Stimulated activated CD8-positive, alpha-beta memory T cell treated with anti-CD3 and anti-CD28 coated beads, Interleukin-7, amount 100 ng/mL, for 1 hour (primary cell): ENCODE data around the gene SYNGR4.

ENCODE experiments used
- DNase-seq, 2 donors: peaks; one replicate each; pipeline ENCODE4 v3.0.0-alpha.2; 2020; ENCODE audit warnings: low read depth in 2 of 2

SYNGR4 gene

GRCh38 chr19:48341515-48342413, 22.4 kb upstream of the SYNGR4 start:
- no peak for DNase-seq

GRCh38 chr19:48342414-48342738, 21.8 kb upstream of the SYNGR4 start:
- no peak for DNase-seq

GRCh38 chr19:48342841-48343540, 21.2 kb upstream of the SYNGR4 start:
- DNase-seq, result no peak

- no peak for DNase-seq
These were observed 19.3 kb upstream of the SYNGR4 start for GRCh38 chr19:48344892-48345291.

GRCh38 chr19:48346191-48346590, 18.0 kb upstream of the SYNGR4 start:
- no peak for DNase-seq

GRCh38 chr19:48348045-48348444, 16.1 kb upstream of the SYNGR4 start:
- DNase-seq, result no peak

GRCh38 chr19:48348737-48349136, 15.4 kb upstream of the SYNGR4 start:
- DNase-seq, result no peak

GRCh38 chr19:48350856-48351255, 13.3 kb upstream of the SYNGR4 start:
- DNase-seq, result no peak

GRCh38 chr19:48351341-48351752, 12.8 kb upstream of the SYNGR4 start:
- peak; percentile 56 to 70 for DNase-seq

- DNase-seq, result no peak
These were observed 10.5 kb upstream of the SYNGR4 start for GRCh38 chr19:48353677-48354076.

GRCh38 chr19:48354332-48354992, 9.7 kb upstream of the SYNGR4 start:
- DNase-seq, result no peak

- DNase-seq, result no peak
These were observed 8.7 kb upstream of the SYNGR4 start for GRCh38 chr19:48355365-48355954.

- no peak for DNase-seq
These were observed 5.0 kb upstream of the SYNGR4 start for GRCh38 chr19:48359123-48359522.

GRCh38 chr19:48361912-48362311, 2.3 kb upstream of the SYNGR4 start:
- no peak for DNase-seq

GRCh38 chr19:48362716-48363499, 1.3 kb upstream of the SYNGR4 start:
- DNase-seq, result peak; percentile 77 to 80

- DNase-seq, result no peak
These were observed 712 bp upstream of the SYNGR4 start for GRCh38 chr19:48363500-48363809.

- no peak for DNase-seq
These were observed 606 bp downstream of the SYNGR4 start for GRCh38 chr19:48364598-48365348.

- no peak for DNase-seq
These were observed 1.4 kb downstream of the SYNGR4 start for GRCh38 chr19:48365602-48366001.

- DNase-seq, result no peak
These were observed 3.7 kb downstream of the SYNGR4 start for GRCh38 chr19:48367855-48368254.

GRCh38 chr19:48368936-48369335, 4.8 kb downstream of the SYNGR4 start:
- DNase-seq, result no peak

GRCh38 chr19:48370955-48371354, 6.8 kb downstream of the SYNGR4 start:
- no peak for DNase-seq
